ENCODE results near the gene BMERB1.
"Not testable (repeated sequence)": the region's sequence is repeated elsewhere in the genome, so short reads cannot be mapped to it uniquely, and the experiment has no call there.

BMERB1 gene

GRCh38 chr16:15464401-15465186, 30.2 kb downstream of the BMERB1 start:
- DNase-seq: no peak

- no peak for DNase-seq
Measured at GRCh38 chr16:15466131-15466530, 31.7 kb downstream of the BMERB1 start.

- no peak for DNase-seq
Measured at GRCh38 chr16:15466886-15467781, 32.7 kb downstream of the BMERB1 start.

- DNase-seq: not testable (repeated sequence)
Measured at GRCh38 chr16:15476971-15477370, 42.6 kb downstream of the BMERB1 start.

GRCh38 chr16:15477802-15478201, 43.4 kb downstream of the BMERB1 start:
- no peak for DNase-seq

GRCh38 chr16:15482068-15482747, 47.8 kb downstream of the BMERB1 start:
- no peak for DNase-seq

- no peak for DNase-seq
Measured at GRCh38 chr16:15482748-15483298, 48.4 kb downstream of the BMERB1 start.

- DNase-seq: no peak
Measured at GRCh38 chr16:15483857-15484256, 49.5 kb downstream of the BMERB1 start.

- DNase-seq: no peak
Measured at GRCh38 chr16:15484662-15485061, 50.3 kb downstream of the BMERB1 start.

- DNase-seq: no peak
Measured at GRCh38 chr16:15485175-15485574, 50.8 kb downstream of the BMERB1 start.

- no peak for DNase-seq
Measured at GRCh38 chr16:15486661-15487060, 52.3 kb downstream of the BMERB1 start.

- DNase-seq: no peak
Measured at GRCh38 chr16:15487336-15488284, 53.2 kb downstream of the BMERB1 start.

- DNase-seq: no peak
Measured at GRCh38 chr16:15489016-15489415, 54.6 kb downstream of the BMERB1 start.

- no peak for DNase-seq
Measured at GRCh38 chr16:15490123-15490711, 55.8 kb downstream of the BMERB1 start.

- no peak for DNase-seq
Measured at GRCh38 chr16:15491411-15491810, 57.0 kb downstream of the BMERB1 start.

- no peak for DNase-seq
Measured at GRCh38 chr16:15492091-15492740, 57.8 kb downstream of the BMERB1 start.

GRCh38 chr16:15493466-15494180, 59.2 kb downstream of the BMERB1 start:
- DNase-seq: no peak

- DNase-seq: no peak
Measured at GRCh38 chr16:15494236-15494635, 59.8 kb downstream of the BMERB1 start.

- DNase-seq: no peak
Measured at GRCh38 chr16:15495898-15496297, 61.5 kb downstream of the BMERB1 start.

All from T-helper 9 cell (primary cell).